Heart right ventricle (tissue), 16 donors: ENCODE measurements around the gene ISCA1. TPM values are rescaled to one million over a fixed set of nuclear protein-coding genes. Genes with fewer than 3 reads are reported as not detected.

Source experiments
- ATAC-seq, 8 donors: fragments of 200-7000 bp; cut with Tn5 transposase; one replicate each; pipeline ENCODE4 v1.9.1; 2020; ENCODE audit warnings: mild to moderate bottlenecking in 8 of 8, moderate library complexity in 8 of 8, moderate number of reproducible peaks in 1 of 8
- DNase-seq, 2 donors: peaks; one replicate each; pipeline ENCODE4 v3.0.0-alpha.2; 2020
- H3K27ac ChIP-seq, 10 donors: fragments of 200-600 bp; sonication (generic) in 2 of 10; one replicate each; pipeline versions ENCODE4 v1.5.0 to v1.8.0; 2020 to 2022; ENCODE audit warnings: mild to moderate bottlenecking in 3 of 10
- H3K27me3 ChIP-seq, 7 donors: fragments of 200-600 bp; one replicate each; pipeline ENCODE4 v1.8.0; 2021 to 2022; ENCODE audit warnings: mild to moderate bottlenecking in 2 of 7
- H3K36me3 ChIP-seq, 9 donors: fragments of 200-600 bp; sonication (generic) in 1 of 9; one replicate each; pipeline versions ENCODE4 v1.5.0 to v1.8.0; 2020 to 2022; ENCODE audit warnings: mild to moderate bottlenecking in 2 of 9
- H3K4me1 ChIP-seq, 9 donors: fragments of 200-600 bp; sonication (generic) in 1 of 9; one replicate each; pipeline versions ENCODE4 v1.5.0 to v1.8.0; 2020 to 2022; ENCODE audit warnings: mild to moderate bottlenecking in 4 of 9
- H3K4me3 ChIP-seq, 10 donors: fragments of 200-600 bp; sonication (generic) in 2 of 10; one replicate each; pipeline versions ENCODE4 v1.5.0 to v1.8.0; 2020 to 2022; ENCODE audit warnings: mild to moderate bottlenecking in 7 of 10, moderate library complexity in 2 of 10
- H3K9me3 ChIP-seq, 11 donors: fragments of 200-600 bp in 10 of 11; sonication (generic) in 2 of 11; one replicate each; pipeline versions ENCODE4 v1.5.0 to v1.8.0; 2013 to 2022; ENCODE audit warnings: mild to moderate bottlenecking in 2 of 11, control low read depth in 1 of 11, moderate library complexity in 1 of 11
- WGBS, 2 donors: extraction: QIAGEN DNeasy Blood & Tissue Kit; methylation state at CpG; one replicate each; pipeline ENCODE4 v1.1.7; 2013; ENCODE audit warnings: inconsistent platforms in 1 of 2; 5-methylcytosine and 5-hydroxymethylcytosine counted together
- intact Hi-C, 10 donors: fragments of 100-400 bp; cut with DNase I; formaldehyde crosslinking; loops; one replicate each; pipeline versions ENCODE4 v1.11.1 to v1.14.2; 2022
- polyA plus RNA-seq, 2 donors: library from polyadenylated mRNA; stranded (reverse); fragments of 200-250 nt; gene quantifications; one replicate each; pipeline ENCODE4 v1.2.3, GENCODE V29; 2013
- total RNA-seq, 10 donors: library from RNA; stranded (reverse); fragmentation: NEBNext Ultra II Directional in 3 of 10; extraction: Animal tissue kit (Norgen Biotek cat#: 25700) in 3 of 10; gene quantifications; one replicate each; pipeline versions ENCODE4 v1.2.1 to v1.2.4, GENCODE V29; 2021 to 2023
- TF ChIP-seq, protein P1 (sequence below), 9 donors: fragments of 200-600 bp; sonication (generic) in 2 of 9; IDR thresholded peaks; one replicate each; pipeline versions ENCODE4 v1.5.0 to v1.8.0; 2021 to 2022; ENCODE audit warnings: antibody characterized with exemption in 9 of 9, mild to moderate bottlenecking in 5 of 9, moderate library complexity in 1 of 9
- donor health status: Arrhythmogenic right ventricular cardiomyopathy.
- donor health status: ischemic (EF 13 %, LVEDD 7.1; RV severe dilation, severe dysfunction).
- donor health status: healthy with polysubstance abuse.
- donor health status: DM: no; HTN: yes; CAD: no.
- donor health status: DM: no; HTN: no; CAD: no.
- donor health status: ischemic (EF 25% LVEDD 6.9; RV normal size, moderate dysfunction).
- donor health status: ischemic (EF 25% LVEDD 5.7; RV mildly dilated, moderate dysfunction).
- donor health status: healthy.
- donor health status: DM: yes; HTN: yes; CAD: no.
- donor health status: Ischemic cardiomyopathy.
- donor health status: ischemic (EF 35%, LVEDD 5.7; RV mildly dilated, moderate dysfunction).
- donor health status: nonischemic (EF 11% LVEDD 7.7; RV severe dilation, severe dysfunction).
- donor health status: DM: yes; HTN: yes; CAD: no.
- donor health status: PGD.
- donor health status: ischemic (EF 29% LVEDD 5.4; RV normal size, mild dysfunction).
- donor health status: nonischemic (EF 23%, LVEDD 6.1; RV moderate dilation, normal function).

ISCA1 gene
- total and polyA plus RNA-seq, 12 donors: 27.1 to 86.1 (median 70.3) TPM

DNA sequence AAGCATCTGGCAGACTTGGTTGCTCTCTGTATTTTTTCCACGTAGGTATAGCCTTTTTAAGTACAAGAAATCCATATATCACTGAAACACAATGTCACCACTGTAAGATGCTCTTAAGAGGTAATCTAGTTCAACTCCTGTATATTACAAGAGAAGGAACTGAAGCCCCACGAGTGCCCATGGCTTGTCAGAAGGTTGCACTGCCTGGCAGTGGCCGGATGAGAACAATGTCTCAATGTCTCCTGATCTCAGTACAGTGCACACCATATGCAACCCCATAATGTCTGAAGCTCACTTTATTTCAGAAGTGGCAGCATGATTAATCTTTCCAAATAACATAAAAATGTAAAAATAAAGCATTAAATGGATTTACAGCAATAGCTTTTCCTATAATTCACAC lies 44.2 kb upstream of the ISCA1 start:
- DNase-seq (no peak), ATAC-seq (no peak)
- Histone ChIP-seq H3K4me1 (no peaks in the 10 kb centered on the region), H3K27ac (no peak overlapping the region), H3K9me3 (no peaks in the 10 kb centered on the region), H3K27me3 (no peaks in the 10 kb centered on the region), H3K36me3 (peaks cover 0 to 100% (median 67%) of the 10 kb centered on the region in 9 donors), H3K4me3 (no peak overlapping the region)
- 85 to 88% methylated on average over 3 of the region's 3 CpGs for WGBS, 2 donors
- intact Hi-C loops: no loop called here
- TF ChIP-seq, protein P1, sequence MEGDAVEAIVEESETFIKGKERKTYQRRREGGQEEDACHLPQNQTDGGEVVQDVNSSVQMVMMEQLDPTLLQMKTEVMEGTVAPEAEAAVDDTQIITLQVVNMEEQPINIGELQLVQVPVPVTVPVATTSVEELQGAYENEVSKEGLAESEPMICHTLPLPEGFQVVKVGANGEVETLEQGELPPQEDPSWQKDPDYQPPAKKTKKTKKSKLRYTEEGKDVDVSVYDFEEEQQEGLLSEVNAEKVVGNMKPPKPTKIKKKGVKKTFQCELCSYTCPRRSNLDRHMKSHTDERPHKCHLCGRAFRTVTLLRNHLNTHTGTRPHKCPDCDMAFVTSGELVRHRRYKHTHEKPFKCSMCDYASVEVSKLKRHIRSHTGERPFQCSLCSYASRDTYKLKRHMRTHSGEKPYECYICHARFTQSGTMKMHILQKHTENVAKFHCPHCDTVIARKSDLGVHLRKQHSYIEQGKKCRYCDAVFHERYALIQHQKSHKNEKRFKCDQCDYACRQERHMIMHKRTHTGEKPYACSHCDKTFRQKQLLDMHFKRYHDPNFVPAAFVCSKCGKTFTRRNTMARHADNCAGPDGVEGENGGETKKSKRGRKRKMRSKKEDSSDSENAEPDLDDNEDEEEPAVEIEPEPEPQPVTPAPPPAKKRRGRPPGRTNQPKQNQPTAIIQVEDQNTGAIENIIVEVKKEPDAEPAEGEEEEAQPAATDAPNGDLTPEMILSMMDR (IDR thresholded peaks at IDR 0.05): no peak

DNA sequence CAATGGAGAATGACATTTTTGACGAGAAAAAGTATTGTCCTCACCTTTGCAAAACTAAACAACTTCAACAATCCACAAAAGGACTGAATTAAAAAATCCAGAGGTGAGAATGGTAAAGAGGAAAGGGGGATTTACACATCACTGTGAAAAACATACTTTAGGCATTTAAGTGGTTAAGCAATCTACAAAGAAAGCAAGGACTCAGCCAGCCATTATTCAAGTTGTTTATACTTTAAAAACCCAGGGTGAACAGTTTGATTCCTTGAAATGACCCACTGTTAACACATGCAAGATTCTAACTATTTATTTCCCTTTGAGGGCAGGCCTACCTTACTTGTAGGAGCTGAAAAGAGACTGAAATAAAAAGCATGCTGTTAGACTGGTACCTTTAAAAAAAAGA lies 42.6 kb upstream of the ISCA1 start:
- intact Hi-C loops: no loop called here
- Histone ChIP-seq H3K36me3 (peaks cover 0 to 100% (median 82%) of the 10 kb centered on the region in 9 donors), H3K27me3 (no peaks in the 10 kb centered on the region), H3K27ac (no peak overlapping the region), H3K4me1 (no peaks in the 10 kb centered on the region), H3K9me3 (no peaks in the 10 kb centered on the region), H3K4me3 (no peak overlapping the region)
- ATAC-seq (no peak), DNase-seq (no peak)
- WGBS, 2 donors: 93 to 95% methylated on average over 1 of the region's 1 CpG
- TF ChIP-seq, protein P1 (IDR thresholded peaks at IDR 0.05): no peak

DNA sequence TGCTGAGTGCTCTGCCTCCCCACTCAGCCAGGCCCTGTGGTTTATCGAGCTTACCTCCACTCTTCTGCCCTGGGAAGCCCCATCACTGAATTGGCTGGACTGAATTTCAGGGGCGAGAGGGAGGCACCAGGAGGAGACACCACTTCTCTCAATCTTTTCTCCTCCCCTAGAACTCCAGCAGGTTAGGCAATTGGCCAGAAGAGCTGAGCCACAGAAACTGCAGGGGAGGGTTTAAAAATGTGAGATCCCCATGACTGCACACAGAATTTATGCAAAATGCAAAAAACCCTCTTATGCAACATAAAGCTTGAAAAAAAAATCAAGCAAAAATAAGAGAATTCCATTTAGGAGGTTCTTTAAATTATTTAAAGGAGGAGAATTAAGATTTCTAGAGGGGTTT lies 42.0 kb upstream of the ISCA1 start:
- intact Hi-C loops: no loop called here
- ATAC-seq: no peak
- H3K9me3 ChIP-seq: no peaks in the 10 kb centered on the region
- WGBS, 2 donors: 88 to 93% methylated on average over 2 of the region's 2 CpGs
- TF ChIP-seq, protein P1 (IDR thresholded peaks at IDR 0.05): no peak
- peaks cover 0 to 100% (median 86%) of the 10 kb centered on the region in 9 donors for H3K36me3 ChIP-seq
- no peaks in the 10 kb centered on the region for H3K4me1 ChIP-seq
- H3K4me3 ChIP-seq: no peak overlapping the region
- H3K27me3 ChIP-seq: no peaks in the 10 kb centered on the region
- DNase-seq: no peak
- H3K27ac ChIP-seq: no peak overlapping the region

DNA sequence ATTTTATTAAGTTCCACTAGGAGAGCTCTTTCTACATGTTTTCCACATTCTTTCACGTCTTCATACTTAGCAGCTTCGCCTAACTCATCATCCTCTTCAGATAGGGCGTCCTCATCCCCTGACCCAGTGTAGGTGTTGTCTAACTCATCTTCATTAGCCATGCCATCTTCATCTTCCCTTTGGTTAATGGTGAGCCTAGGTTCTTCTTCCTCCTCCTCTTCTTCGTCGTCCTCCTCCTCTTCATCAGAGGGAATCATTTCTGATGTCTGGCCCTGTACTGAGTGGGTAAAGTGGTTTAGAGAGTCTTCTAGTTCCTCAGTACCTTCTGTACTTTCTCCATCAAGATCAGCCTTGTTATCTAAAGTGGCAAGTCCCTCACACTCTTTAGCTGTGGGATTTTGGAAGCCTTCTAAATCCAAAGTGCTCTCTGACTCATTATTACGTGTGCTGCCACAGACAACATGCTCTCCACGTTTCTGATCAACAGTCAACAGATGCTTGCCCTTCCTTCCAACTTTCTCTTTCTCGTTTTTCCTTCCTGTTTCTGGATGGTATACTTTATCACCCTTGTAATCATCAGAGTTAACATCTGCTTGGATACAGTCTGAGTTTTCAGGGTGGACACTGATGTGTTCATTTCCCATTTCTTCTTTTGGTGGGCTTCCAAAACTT lies 40.8 kb upstream of the ISCA1 start:
- WGBS, 2 donors: 79% methylated on average over 8 of the region's 8 CpGs
- no peak for ATAC-seq

More for the DNA sequence above, 40.8 kb upstream of the ISCA1 start:
- no peak overlapping the region for H3K27ac ChIP-seq
- DNase-seq: no peak
- H3K36me3 ChIP-seq: peaks cover 0 to 100% (median 91%) of the 10 kb centered on the region in 9 donors
- H3K4me1 ChIP-seq: no peaks in the 10 kb centered on the region
- TF ChIP-seq, protein P1 (IDR thresholded peaks at IDR 0.05): no peak
- no peaks in the 10 kb centered on the region for H3K9me3 ChIP-seq
- no peak overlapping the region for H3K4me3 ChIP-seq
- H3K27me3 ChIP-seq: no peaks in the 10 kb centered on the region
- intact Hi-C loops: no loop called here
